Measurements from ENCODE around the gene NRXN3. TPM values are rescaled to one million over a fixed set of nuclear protein-coding genes. Genes with fewer than 3 reads are reported as not detected.

The NRXN3 gene
- total and polyA plus RNA-seq, 4 donors, result 0.07 to 1.2 (median 0.23) TPM

GRCh38 chr14:78535041-78535440 is 364.9 kb downstream of the NRXN3 start:
- TF ChIP-seq ZBTB33 (IDR thresholded peaks at IDR 0.05) (no peak), EGR1 (IDR thresholded peaks at IDR 0.05; ENCODE audit: low read depth in 2 of 2) (no peak), NR2F2 (IDR thresholded peaks at IDR 0.05) (no peak), FOXA1 (IDR thresholded peaks at IDR 0.05) (no peak), FOXA2 (IDR thresholded peaks at IDR 0.05) (no peak), RXRA (IDR thresholded peaks at IDR 0.05) (no peak), SP1 (IDR thresholded peaks at IDR 0.05) (no peak), CTCF (IDR thresholded peaks at IDR 0.05; ENCODE audit: low read depth, low read length, missing input control) (no peak), YY1 (IDR thresholded peaks at IDR 0.05) (no peak), MAX (IDR thresholded peaks at IDR 0.05) (no peak), HNF4A (conservative IDR thresholded peaks at IDR 0.05) (no peak), HNF4G (IDR thresholded peaks at IDR 0.05) (no peak), REST (IDR thresholded peaks at IDR 0.05) (no peak), TAF1 (conservative IDR thresholded peaks at IDR 0.05) (no peak), JUND (IDR thresholded peaks at IDR 0.05) (no peak), RAD21 (IDR thresholded peaks at IDR 0.05) (no peak), GABPA (IDR thresholded peaks at IDR 0.05 in 1 of 2, conservative IDR thresholded peaks at IDR 0.05 in 1 of 2) (no peak)
- TF ChIP-seq, protein P1, sequence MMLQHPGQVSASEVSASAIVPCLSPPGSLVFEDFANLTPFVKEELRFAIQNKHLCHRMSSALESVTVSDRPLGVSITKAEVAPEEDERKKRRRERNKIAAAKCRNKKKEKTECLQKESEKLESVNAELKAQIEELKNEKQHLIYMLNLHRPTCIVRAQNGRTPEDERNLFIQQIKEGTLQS (IDR thresholded peaks at IDR 0.05), result no peak
- no peaks in the 10 kb centered on the region for H3K4me1 ChIP-seq (ENCODE audit: control insufficient read depth in 4 of 4, insufficient read depth in 4 of 4, low read length in 3 of 4)
- no peak overlapping the region for H3K9ac ChIP-seq (ENCODE audit: low read depth in 1 of 2, low read length in 2 of 2)
- H3K27me3 ChIP-seq (ENCODE audit: control insufficient read depth in 4 of 4, insufficient read depth in 4 of 4, low read length in 3 of 4), result no peaks in the 10 kb centered on the region
- DNase-seq (ENCODE audit: low spot score), result no peak
- no peak overlapping the region for H3K4me3 ChIP-seq (ENCODE audit: low read depth in 1 of 3, low read length in 3 of 3)
- H3K9me3 ChIP-seq (ENCODE audit: control insufficient read depth in 4 of 4, low read length in 3 of 4), result no peaks in the 10 kb centered on the region
- no peaks in the 10 kb centered on the region for H3K36me3 ChIP-seq (ENCODE audit: control insufficient read depth in 4 of 4, insufficient read depth in 3 of 4, low read depth in 1 of 4, low read length in 3 of 4)
- H3K27ac ChIP-seq (ENCODE audit: low read depth in 1 of 2, low read length in 2 of 2), result no peak overlapping the region
